ENCODE results near the gene TMEM131. TPM values are rescaled to one million over a fixed set of nuclear protein-coding genes. Genes with fewer than 3 reads are reported as not detected.
A peak's percentile ranks its signal among the peaks of the same experiment; 100 is the strongest.

Gene TMEM131
- total RNA-seq, 4 donors from 2014 or later = 10.3 to 39.2 (median 20.0) TPM

GRCh38 chr2:97952357-97952756, 43.4 kb downstream of the TMEM131 start:
- Histone ChIP-seq H3K36me3 (no peaks in the 10 kb centered on the region), H3K27ac (no peak overlapping the region), H3K4me1 (peaks cover 29 to 60% of the 10 kb centered on the region in 2 donors), H3K4me3 (no peak overlapping the region), H3K27me3 (no peaks in the 10 kb centered on the region), H3K9me3 (no peaks in the 10 kb centered on the region)
- TF ChIP-seq POLR2A (IDR thresholded peaks at IDR 0.05) (no peak), CTCF (IDR thresholded peaks at IDR 0.05 in 4 of 5, conservative IDR thresholded peaks at IDR 0.05 in 1 of 5) (no peak)
- DNase-seq (no peak), ATAC-seq (no peak)
- intact Hi-C loops (cut with DNase I; ENCODE audit: low total_unique reads) (no loop called here), in situ Hi-C loops (cut with MboI; ENCODE audit: low sequenced_read_pairs in 4 of 4) (no loop called here)

GRCh38 chr2:97951155-97951680, 44.5 kb downstream of the TMEM131 start:
- no peak for DNase-seq
- Histone ChIP-seq H3K4me3 (no peak overlapping the region), H3K4me1 (peaks cover 35 to 60% of the 10 kb centered on the region in 2 donors), H3K9me3 (no peaks in the 10 kb centered on the region), H3K36me3 (no peaks in the 10 kb centered on the region), H3K27me3 (no peaks in the 10 kb centered on the region), H3K27ac (peak overlapping the region in 1 of 4 donors; percentile 18)
- ATAC-seq = no peak
- in situ Hi-C loops (cut with MboI; ENCODE audit: low sequenced_read_pairs in 4 of 4) (no loop called here), intact Hi-C loops (cut with DNase I; ENCODE audit: low total_unique reads) (no loop called here)
- TF ChIP-seq POLR2A (IDR thresholded peaks at IDR 0.05) (no peak), CTCF (IDR thresholded peaks at IDR 0.05 in 4 of 5, conservative IDR thresholded peaks at IDR 0.05 in 1 of 5) (no peak)

GRCh38 chr2:97950329-97951154, 45.2 kb downstream of the TMEM131 start:
- no peak for ATAC-seq
- TF ChIP-seq POLR2A (IDR thresholded peaks at IDR 0.05) = no peak
- TF ChIP-seq CTCF (IDR thresholded peaks at IDR 0.05 in 4 of 5, conservative IDR thresholded peaks at IDR 0.05 in 1 of 5) = no peak
- in situ Hi-C loops (cut with MboI; ENCODE audit: low sequenced_read_pairs in 4 of 4) = no loop called here

GRCh38 chr2:97948926-97949325, 46.8 kb downstream of the TMEM131 start:
- no peaks in the 10 kb centered on the region for H3K27me3 ChIP-seq
- DNase-seq = no peak
- peaks cover 49 to 69% of the 10 kb centered on the region in 2 donors for H3K4me1 ChIP-seq
- no peaks in the 10 kb centered on the region for H3K36me3 ChIP-seq
- H3K27ac ChIP-seq = no peak overlapping the region
- no peak for ATAC-seq
- in situ Hi-C loops (cut with MboI; ENCODE audit: low sequenced_read_pairs in 4 of 4) = no loop called here
- no peak for TF ChIP-seq POLR2A (IDR thresholded peaks at IDR 0.05)
- no peak for TF ChIP-seq CTCF (IDR thresholded peaks at IDR 0.05 in 4 of 5, conservative IDR thresholded peaks at IDR 0.05 in 1 of 5)
- intact Hi-C loops (cut with DNase I; ENCODE audit: low total_unique reads) = no loop called here
- H3K4me3 ChIP-seq = no peak overlapping the region
- H3K9me3 ChIP-seq = no peaks in the 10 kb centered on the region

More at GRCh38 chr2:97950329-97951154, 45.2 kb downstream of the TMEM131 start:
- DNase-seq = no peak
- H3K4me1 ChIP-seq = peaks cover 42 to 60% of the 10 kb centered on the region in 2 donors
- H3K9me3 ChIP-seq = no peaks in the 10 kb centered on the region
- intact Hi-C loops (cut with DNase I; ENCODE audit: low total_unique reads) = no loop called here
- no peak overlapping the region for H3K4me3 ChIP-seq
- H3K27me3 ChIP-seq = no peaks in the 10 kb centered on the region
- H3K27ac ChIP-seq = no peak overlapping the region
- H3K36me3 ChIP-seq = no peaks in the 10 kb centered on the region
